Mononuclear cell (primary cell): ENCODE results near the gene WDR38. TPM values are rescaled to one million over a fixed set of nuclear protein-coding genes. Genes with fewer than 3 reads are reported as not detected.
"Not testable (repeated sequence)": the region's sequence is repeated elsewhere in the genome, so short reads cannot be mapped to it uniquely, and the experiment has no call there.

Experiments used
- H3K27me3 ChIP-seq: 2 replicates; pipeline ENCODE4 v1.6.0; 2011; ENCODE audit warnings: low read length, control low read depth; ENCODE audit not compliant: insufficient read depth
- H3K4me1 ChIP-seq: 2 replicates; pipeline ENCODE4 v1.5.1; 2011; ENCODE audit warnings: mild to moderate bottlenecking, low read length, control low read depth; ENCODE audit not compliant: insufficient read depth
- H3K4me3 ChIP-seq: 2 replicates; pipeline ENCODE4 v1.5.1; 2011; ENCODE audit warnings: mild to moderate bottlenecking, low read length, moderate library complexity
- H3K9me3 ChIP-seq: 2 replicates; pipeline ENCODE4 v1.5.1; 2011; ENCODE audit warnings: low read depth, mild to moderate bottlenecking, control low read depth, low read length
- total RNA-seq: library from RNA; depleted of rRNA; stranded (reverse); fragments of >200 nt; gene quantifications from one replicate; pipeline ENCODE4 v1.2.3, GENCODE V29; 2012

The WDR38 gene
- total RNA-seq, 1 donor = not detected

GRCh38 chr9:124844291-124844690 lies 9.0 kb upstream of the WDR38 start:
- Histone ChIP-seq H3K9me3 (no peaks in the 10 kb centered on the region), H3K27me3 (no peaks in the 10 kb centered on the region), H3K4me3 (no peak overlapping the region), H3K4me1 (no peaks in the 10 kb centered on the region)

GRCh38 chr9:124846467-124846866 lies 6.8 kb upstream of the WDR38 start:
- not testable (repeated sequence) for H3K4me3 ChIP-seq, H3K9me3 ChIP-seq, H3K4me1 ChIP-seq, H3K27me3 ChIP-seq

- Histone ChIP-seq H3K4me1 (no peaks in the 10 kb centered on the region), H3K9me3 (no peaks in the 10 kb centered on the region), H3K27me3 (no peaks in the 10 kb centered on the region), H3K4me3 (no peak overlapping the region)
Observed at GRCh38 chr9:124846969-124847368, 6.3 kb upstream of the WDR38 start.

GRCh38 chr9:124849801-124850200 lies 3.5 kb upstream of the WDR38 start:
- peaks cover 12% of the 10 kb centered on the region for H3K4me1 ChIP-seq
- H3K4me3 ChIP-seq = no peak overlapping the region
- no peaks in the 10 kb centered on the region for H3K9me3 ChIP-seq
- H3K27me3 ChIP-seq = no peaks in the 10 kb centered on the region

GRCh38 chr9:124852121-124852828 lies 985 bp upstream of the WDR38 start:
- H3K27me3 ChIP-seq = no peaks in the 10 kb centered on the region
- no peak overlapping the region for H3K4me3 ChIP-seq
- H3K4me1 ChIP-seq = peaks cover 12% of the 10 kb centered on the region
- H3K9me3 ChIP-seq = no peaks in the 10 kb centered on the region

- Histone ChIP-seq H3K4me1 (peaks cover 12% of the 10 kb centered on the region), H3K9me3 (no peaks in the 10 kb centered on the region), H3K4me3 (no peak overlapping the region), H3K27me3 (no peaks in the 10 kb centered on the region)
Observed at GRCh38 chr9:124853605-124854143, 414 bp downstream of the WDR38 start.

- Histone ChIP-seq H3K4me1 (peaks cover 12% of the 10 kb centered on the region), H3K9me3 (no peaks in the 10 kb centered on the region), H3K4me3 (no peak overlapping the region), H3K27me3 (no peaks in the 10 kb centered on the region)
Observed at GRCh38 chr9:124854161-124854560, 901 bp downstream of the WDR38 start.

- no peaks in the 10 kb centered on the region for H3K9me3 ChIP-seq
- peaks cover 16% of the 10 kb centered on the region for H3K4me1 ChIP-seq
- H3K4me3 ChIP-seq = no peak overlapping the region
- no peaks in the 10 kb centered on the region for H3K27me3 ChIP-seq
Observed at GRCh38 chr9:124854822-124855221, 1.6 kb downstream of the WDR38 start.

- peaks cover 24% of the 10 kb centered on the region for H3K4me1 ChIP-seq
- H3K4me3 ChIP-seq = no peak overlapping the region
- no peaks in the 10 kb centered on the region for H3K9me3 ChIP-seq
- H3K27me3 ChIP-seq = no peaks in the 10 kb centered on the region
Observed at GRCh38 chr9:124855566-124855943, 2.3 kb downstream of the WDR38 start.

- Histone ChIP-seq H3K4me1 (peaks cover 30% of the 10 kb centered on the region), H3K27me3 (no peaks in the 10 kb centered on the region), H3K9me3 (no peaks in the 10 kb centered on the region), H3K4me3 (no peak overlapping the region)
Observed at GRCh38 chr9:124855944-124856765, 2.9 kb downstream of the WDR38 start.

- Histone ChIP-seq H3K9me3 (no peaks in the 10 kb centered on the region), H3K4me3 (no peak overlapping the region), H3K4me1 (peaks cover 32% of the 10 kb centered on the region), H3K27me3 (no peaks in the 10 kb centered on the region)
Observed at GRCh38 chr9:124857533-124858162, 4.4 kb downstream of the WDR38 start.

GRCh38 chr9:124858330-124859046 lies 5.2 kb downstream of the WDR38 start:
- H3K9me3 ChIP-seq = no peaks in the 10 kb centered on the region

GRCh38 chr9:124859803-124860581 lies 6.7 kb downstream of the WDR38 start:
- no peaks in the 10 kb centered on the region for H3K27me3 ChIP-seq
- H3K9me3 ChIP-seq = no peaks in the 10 kb centered on the region
- H3K4me3 ChIP-seq = no peak overlapping the region
- H3K4me1 ChIP-seq = peaks cover 35% of the 10 kb centered on the region

More at GRCh38 chr9:124858330-124859046, 5.2 kb downstream of the WDR38 start:
- H3K4me1 ChIP-seq = peaks cover 32% of the 10 kb centered on the region
- no peak overlapping the region for H3K4me3 ChIP-seq
- no peaks in the 10 kb centered on the region for H3K27me3 ChIP-seq
